ENCODE measurements around the gene ARFGAP2. TPM values are rescaled to one million over a fixed set of nuclear protein-coding genes. Genes with fewer than 3 reads are reported as not detected.

The ARFGAP2 gene
- polyA plus RNA-seq, 1 donor (not counting 4 experiments of a cell fraction or from before 2014, with no cell fraction given): 51.0 TPM

- no peak overlapping the region for H3K27ac ChIP-seq (ENCODE audit: control insufficient read depth, insufficient read depth, low read length)
- H3K9ac ChIP-seq (ENCODE audit: control insufficient read depth, extremely low read depth, insufficient read depth, low read length): no peak overlapping the region
- H3K4me1 ChIP-seq (ENCODE audit: control insufficient read depth, extremely low read depth, insufficient read depth, low read length): peaks cover 9% of the 10 kb centered on the region
- FAIRE-seq (peak; percentile 80), DNase-seq (ENCODE audit: low read depth, low spot score) (no peak)
- H2AFZ ChIP-seq (ENCODE audit: control insufficient read depth, low read length): no peak overlapping the region
- H3K4me2 ChIP-seq (ENCODE audit: control insufficient read depth, extremely low read depth, insufficient read depth, low read depth, low read length): no peak overlapping the region
- H3K36me3 ChIP-seq (ENCODE audit: control insufficient read depth in 2 of 2, extremely low read depth in 1 of 2, insufficient read depth in 2 of 2, low read length in 2 of 2): peaks cover 0 to 3% of the 10 kb centered on the region in 2 experiments
- peaks cover 3% of the 10 kb centered on the region for H3K9me1 ChIP-seq (ENCODE audit: control insufficient read depth, extremely low read depth, insufficient read depth, low read length)
- peak; percentile 96 to 99 (median 98) for TF ChIP-seq CTCF (optimal IDR thresholded peaks at IDR 0.05 in 1 of 3, IDR thresholded peaks at IDR 0.05 in 1 of 3, conservative IDR thresholded peaks at IDR 0.05 in 1 of 3; ENCODE audit: extremely low read depth in 1 of 3, insufficient read depth in 2 of 3, low read length in 3 of 3)
- TF ChIP-seq EZH2 (IDR thresholded peaks at IDR 0.05; ENCODE audit: low read length): no peak
- no peaks in the 10 kb centered on the region for H3K79me2 ChIP-seq (ENCODE audit: control insufficient read depth, insufficient read depth, low read length)
- no peaks in the 10 kb centered on the region for H3K27me3 ChIP-seq (ENCODE audit: control insufficient read depth, extremely low read depth, insufficient read depth, low read length)
- H4K20me1 ChIP-seq (ENCODE audit: control insufficient read depth, extremely low read depth, insufficient read depth, low read length): no peaks in the 10 kb centered on the region
- dilution Hi-C loops (cut with MboI; ENCODE audit: extremely low pct_ligation_motif_present, low sequenced_read_pairs): no loop called here
- no peaks in the 10 kb centered on the region for H3K9me3 ChIP-seq (ENCODE audit: control insufficient read depth, low read depth, low read length)
- H3K4me3 ChIP-seq (ENCODE audit: control insufficient read depth in 2 of 3, extremely low read depth in 1 of 3, insufficient read depth in 2 of 3, low read depth in 1 of 3, low read length in 3 of 3): no peak overlapping the region
Measured at GRCh38 chr11:47152953-47153950, 23.4 kb downstream of the ARFGAP2 start.

GRCh38 chr11:47152126-47152952, 24.3 kb downstream of the ARFGAP2 start:
- no peak overlapping the region for H2AFZ ChIP-seq (ENCODE audit: control insufficient read depth, low read length)
- DNase-seq (ENCODE audit: low read depth, low spot score) (no peak), FAIRE-seq (no peak)
- H3K27me3 ChIP-seq (ENCODE audit: control insufficient read depth, extremely low read depth, insufficient read depth, low read length): no peaks in the 10 kb centered on the region
- H3K79me2 ChIP-seq (ENCODE audit: control insufficient read depth, insufficient read depth, low read length): no peaks in the 10 kb centered on the region
- no peak overlapping the region for H3K4me2 ChIP-seq (ENCODE audit: control insufficient read depth, extremely low read depth, insufficient read depth, low read depth, low read length)
- dilution Hi-C loops (cut with MboI; ENCODE audit: extremely low pct_ligation_motif_present, low sequenced_read_pairs): no loop called here
- peaks cover 9% of the 10 kb centered on the region for H3K4me1 ChIP-seq (ENCODE audit: control insufficient read depth, extremely low read depth, insufficient read depth, low read length)
- H3K9me3 ChIP-seq (ENCODE audit: control insufficient read depth, low read depth, low read length): no peaks in the 10 kb centered on the region
- TF ChIP-seq CTCF (optimal IDR thresholded peaks at IDR 0.05 in 1 of 3, IDR thresholded peaks at IDR 0.05 in 1 of 3, conservative IDR thresholded peaks at IDR 0.05 in 1 of 3; ENCODE audit: extremely low read depth in 1 of 3, insufficient read depth in 2 of 3, low read length in 3 of 3): no peak
- H3K9ac ChIP-seq (ENCODE audit: control insufficient read depth, extremely low read depth, insufficient read depth, low read length): no peak overlapping the region
- H3K9me1 ChIP-seq (ENCODE audit: control insufficient read depth, extremely low read depth, insufficient read depth, low read length): peaks cover 3% of the 10 kb centered on the region
- no peak overlapping the region for H3K4me3 ChIP-seq (ENCODE audit: control insufficient read depth in 2 of 3, extremely low read depth in 1 of 3, insufficient read depth in 2 of 3, low read depth in 1 of 3, low read length in 3 of 3)
- H4K20me1 ChIP-seq (ENCODE audit: control insufficient read depth, extremely low read depth, insufficient read depth, low read length): no peaks in the 10 kb centered on the region
- no peak overlapping the region for H3K27ac ChIP-seq (ENCODE audit: control insufficient read depth, insufficient read depth, low read length)
- H3K36me3 ChIP-seq (ENCODE audit: control insufficient read depth in 2 of 2, extremely low read depth in 1 of 2, insufficient read depth in 2 of 2, low read length in 2 of 2): peaks cover 0 to 4% of the 10 kb centered on the region in 2 experiments
